ENCODE measurements around the gene CCDC85C.
"Not testable (repeated sequence)": the region's sequence is repeated elsewhere in the genome, so short reads cannot be mapped to it uniquely, and the experiment has no call there.

Gene CCDC85C

DNA sequence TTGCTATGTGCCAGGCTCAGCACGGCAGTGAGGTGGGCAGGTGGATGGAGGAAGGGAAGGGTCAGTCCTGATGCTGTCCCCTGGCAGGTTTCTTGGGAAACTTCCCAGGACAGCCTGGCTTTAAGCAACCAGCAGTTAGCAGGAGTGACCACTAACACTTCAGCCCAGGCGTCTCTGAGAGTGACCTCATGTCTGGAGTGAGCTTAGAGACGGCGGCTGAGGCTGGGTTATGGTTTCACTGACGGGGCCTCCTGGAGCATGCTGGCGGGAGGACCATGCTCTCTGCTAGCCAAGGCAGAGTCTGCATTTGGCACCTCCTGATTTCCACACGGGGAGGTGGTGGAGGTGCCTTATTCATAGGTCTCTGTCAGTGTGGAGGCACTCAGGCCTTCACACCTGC lies 43.4 kb upstream of the CCDC85C start:
- TF ChIP-seq, protein P1, sequence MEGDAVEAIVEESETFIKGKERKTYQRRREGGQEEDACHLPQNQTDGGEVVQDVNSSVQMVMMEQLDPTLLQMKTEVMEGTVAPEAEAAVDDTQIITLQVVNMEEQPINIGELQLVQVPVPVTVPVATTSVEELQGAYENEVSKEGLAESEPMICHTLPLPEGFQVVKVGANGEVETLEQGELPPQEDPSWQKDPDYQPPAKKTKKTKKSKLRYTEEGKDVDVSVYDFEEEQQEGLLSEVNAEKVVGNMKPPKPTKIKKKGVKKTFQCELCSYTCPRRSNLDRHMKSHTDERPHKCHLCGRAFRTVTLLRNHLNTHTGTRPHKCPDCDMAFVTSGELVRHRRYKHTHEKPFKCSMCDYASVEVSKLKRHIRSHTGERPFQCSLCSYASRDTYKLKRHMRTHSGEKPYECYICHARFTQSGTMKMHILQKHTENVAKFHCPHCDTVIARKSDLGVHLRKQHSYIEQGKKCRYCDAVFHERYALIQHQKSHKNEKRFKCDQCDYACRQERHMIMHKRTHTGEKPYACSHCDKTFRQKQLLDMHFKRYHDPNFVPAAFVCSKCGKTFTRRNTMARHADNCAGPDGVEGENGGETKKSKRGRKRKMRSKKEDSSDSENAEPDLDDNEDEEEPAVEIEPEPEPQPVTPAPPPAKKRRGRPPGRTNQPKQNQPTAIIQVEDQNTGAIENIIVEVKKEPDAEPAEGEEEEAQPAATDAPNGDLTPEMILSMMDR (IDR thresholded peaks at IDR 0.05) = no peak
- no peak for TF ChIP-seq ZFX (IDR thresholded peaks at IDR 0.05; ENCODE audit: borderline replicate concordance)
- H3K27ac ChIP-seq = no peak overlapping the region

DNA sequence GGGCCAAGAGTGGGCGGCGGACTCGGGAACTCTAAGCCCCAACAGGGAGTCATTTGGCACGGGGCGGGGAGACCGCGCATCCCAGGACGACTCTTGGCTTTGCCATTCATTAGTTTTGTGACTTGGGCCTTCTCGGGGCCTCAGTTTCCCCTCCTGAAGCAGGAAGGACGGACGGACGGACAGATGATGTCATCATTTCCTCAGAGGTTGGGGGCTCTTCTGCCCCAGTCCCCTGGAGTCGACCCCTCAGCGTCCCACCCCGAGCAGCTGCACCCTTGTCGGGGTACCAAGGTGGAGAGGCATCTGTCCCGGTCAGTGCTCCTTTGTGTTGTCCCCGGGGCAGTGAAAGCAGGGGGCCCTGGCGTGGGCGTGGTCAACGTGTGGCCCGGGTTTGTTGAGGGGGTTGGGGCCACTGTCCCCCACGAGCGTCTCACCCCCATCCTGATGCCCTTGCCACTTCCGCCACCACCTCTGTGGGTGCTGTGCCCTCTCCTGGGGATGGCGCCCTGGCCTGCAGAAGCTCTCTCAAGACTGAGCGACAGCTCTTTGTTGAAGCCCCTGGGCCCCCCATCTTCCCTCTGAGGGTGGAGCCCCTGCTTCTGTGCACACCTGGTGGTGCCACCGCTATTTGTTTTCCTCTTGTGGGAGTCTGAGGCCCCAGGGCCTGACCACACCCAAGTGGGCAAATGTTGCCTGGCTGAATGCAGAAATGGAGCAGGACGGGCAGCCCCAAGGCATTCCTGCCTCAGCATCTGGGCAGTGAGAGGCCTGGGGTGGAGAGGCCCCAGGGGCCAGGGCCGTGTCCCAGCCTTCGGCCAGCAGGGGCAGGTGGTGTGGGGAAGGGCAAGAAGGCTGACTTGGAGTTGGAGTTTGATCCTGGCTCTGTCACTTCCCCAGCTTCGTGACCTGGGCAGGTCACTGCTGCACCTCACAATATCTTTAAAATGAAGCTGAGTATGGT lies 41.8 kb upstream of the CCDC85C start:
- no peak overlapping the region for H3K27ac ChIP-seq
- TF ChIP-seq ZFX (IDR thresholded peaks at IDR 0.05; ENCODE audit: borderline replicate concordance) = no peak
- TF ChIP-seq, protein P1 (IDR thresholded peaks at IDR 0.05) = no peak

DNA sequence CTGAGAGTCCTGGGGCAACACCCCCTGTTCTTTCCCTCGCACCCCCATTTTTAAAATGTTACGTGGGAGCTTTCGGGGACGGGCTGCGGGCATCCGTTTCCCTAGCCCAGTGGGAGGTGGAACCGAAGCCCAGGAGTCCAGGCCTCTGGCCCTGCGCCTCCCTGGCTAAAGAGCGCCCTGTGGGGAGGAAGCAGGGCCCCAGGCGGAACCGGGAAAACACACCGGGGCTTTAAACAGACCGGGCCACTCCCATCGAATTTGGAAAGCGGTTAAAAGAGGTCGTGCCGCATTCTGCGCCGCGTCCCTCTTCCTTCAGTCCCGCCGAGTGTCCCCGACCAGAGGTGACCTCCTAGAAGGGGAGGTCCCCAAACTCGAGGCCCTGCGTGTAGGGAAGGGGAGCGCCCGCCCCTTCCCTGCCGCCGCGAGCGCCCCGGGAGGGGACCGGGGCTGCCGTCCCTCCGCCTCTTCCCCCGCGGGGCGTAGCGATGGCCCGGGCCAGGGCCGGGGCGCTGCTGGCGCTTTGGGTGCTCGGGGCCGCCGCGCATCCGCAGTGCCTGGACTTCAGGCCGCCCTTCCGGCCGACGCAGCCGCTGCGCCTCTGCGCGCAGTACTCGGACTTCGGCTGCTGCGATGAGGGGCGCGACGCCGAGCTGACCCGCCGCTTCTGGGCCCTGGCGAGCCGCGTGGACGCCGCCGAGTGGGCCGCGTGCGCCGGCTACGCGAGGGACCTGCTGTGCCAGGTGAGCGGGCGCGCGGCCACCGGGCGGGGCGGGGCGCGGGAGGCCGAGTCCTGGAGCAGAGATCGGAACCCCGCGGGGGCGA lies 40.9 kb upstream of the CCDC85C start, which contains the start of gene HHIPL1:
Gene HHIPL1 (plus strand): TSS at position 407 of the 822 bp plus-strand sequence. CDS start 79 bp downstream, at position 486.
- H3K27ac ChIP-seq = no peak within 1 kb of the TSS
- TF ChIP-seq, protein P1 (IDR thresholded peaks at IDR 0.05) = no peak; the same call in 1 of the 2 replicates
- no peak for TF ChIP-seq ZFX (IDR thresholded peaks at IDR 0.05; ENCODE audit: borderline replicate concordance)

DNA sequence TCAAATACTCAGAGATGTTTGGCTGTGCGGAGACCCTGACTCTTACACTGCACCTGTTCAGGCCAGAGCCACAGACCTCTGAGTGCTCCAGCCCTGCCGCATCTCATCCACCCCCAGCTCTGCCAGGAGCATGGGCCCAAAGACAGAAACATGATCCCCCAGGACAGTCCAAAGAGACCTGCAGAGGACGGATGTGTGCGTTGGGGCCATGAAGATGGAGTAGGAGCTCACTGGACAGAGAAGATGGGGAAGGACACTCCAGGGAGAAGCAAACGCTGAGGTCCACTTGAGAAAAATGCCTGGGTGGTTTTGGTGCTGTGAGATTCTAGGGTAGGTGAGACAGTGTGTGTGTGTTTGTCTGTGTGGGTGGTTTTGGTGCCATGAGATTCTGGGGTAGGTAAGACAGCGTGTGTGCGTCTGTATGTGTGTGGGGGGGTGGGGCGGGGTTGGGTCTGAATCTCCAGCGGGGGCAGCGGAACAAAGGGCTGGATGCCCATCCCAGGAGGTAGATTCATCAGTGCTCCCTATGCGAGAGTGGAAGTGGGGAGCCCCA lies 40.1 kb upstream of the CCDC85C start:
- TF ChIP-seq, protein P1 (IDR thresholded peaks at IDR 0.05) = no peak
- TF ChIP-seq ZFX (IDR thresholded peaks at IDR 0.05; ENCODE audit: borderline replicate concordance) = no peak

DNA sequence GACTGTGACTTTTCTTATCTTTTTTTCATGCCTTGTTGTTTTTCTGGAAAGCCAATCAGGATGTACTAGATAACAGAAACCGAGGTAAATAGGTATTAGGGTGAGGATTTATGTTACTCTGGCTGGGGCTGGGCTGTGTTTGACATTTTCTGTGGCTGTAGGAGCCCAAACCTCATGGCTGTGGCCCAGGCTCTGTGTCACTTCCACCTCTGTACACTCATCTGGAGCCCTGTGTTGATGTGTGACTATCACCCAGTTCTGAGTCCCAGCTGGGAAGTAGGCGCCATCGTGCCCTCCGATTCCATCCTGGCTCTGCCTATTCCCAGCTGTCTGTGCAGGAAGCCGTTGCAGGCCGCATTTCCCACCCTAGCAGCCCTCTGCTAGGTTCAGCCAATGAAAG lies 39.3 kb upstream of the CCDC85C start:
- H3K27ac ChIP-seq = no peak overlapping the region
- no peak for TF ChIP-seq ZFX (IDR thresholded peaks at IDR 0.05; ENCODE audit: borderline replicate concordance)
- TF ChIP-seq, protein P1 (IDR thresholded peaks at IDR 0.05) = no peak

More for the DNA sequence above, 40.1 kb upstream of the CCDC85C start:
- H3K27ac ChIP-seq = no peak overlapping the region

DNA sequence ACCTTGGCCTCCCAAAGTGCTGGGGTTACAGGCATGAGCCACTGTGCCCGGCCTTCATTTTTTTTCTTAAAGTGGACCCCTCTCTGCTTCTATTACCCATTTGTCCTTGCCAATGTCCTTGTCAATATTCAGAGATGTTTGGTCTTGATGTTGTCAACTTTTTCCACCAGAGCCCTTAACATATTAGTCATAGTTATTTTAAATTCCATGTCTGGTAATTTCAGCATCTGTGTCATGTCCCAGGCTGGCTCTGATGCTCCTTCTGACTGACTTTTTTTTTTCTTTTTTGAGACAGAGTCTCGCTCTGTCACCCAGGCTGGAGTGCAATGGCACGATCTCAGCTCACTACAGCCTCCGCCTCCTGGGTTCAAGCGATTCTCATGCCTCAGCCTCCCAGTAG lies 38.8 kb upstream of the CCDC85C start:
- H3K27ac ChIP-seq = not testable (repeated sequence)

- H3K27ac ChIP-seq = no peak overlapping the region
- TF ChIP-seq ZFX (IDR thresholded peaks at IDR 0.05; ENCODE audit: borderline replicate concordance) = no peak
- TF ChIP-seq, protein P1 (IDR thresholded peaks at IDR 0.05) = no peak
Measured at GRCh38 chr14:99637624-99638023, 33.6 kb upstream of the CCDC85C start.
